Heart right ventricle (tissue), 16 donors: ENCODE measurements around the gene ITGAE. TPM values are rescaled to one million over a fixed set of nuclear protein-coding genes. Genes with fewer than 3 reads are reported as not detected.
A peak's percentile ranks its signal among the peaks of the same experiment; 100 is the strongest.

Source experiments
- ATAC-seq, 8 donors: fragments of 200-7000 bp; cut with Tn5 transposase; one replicate each; pipeline ENCODE4 v1.9.1; 2020; ENCODE audit warnings: mild to moderate bottlenecking in 8 of 8, moderate library complexity in 8 of 8, moderate number of reproducible peaks in 1 of 8
- DNase-seq, 2 donors: peaks; one replicate each; pipeline ENCODE4 v3.0.0-alpha.2; 2020
- H3K27ac ChIP-seq, 10 donors: fragments of 200-600 bp; sonication (generic) in 2 of 10; one replicate each; pipeline versions ENCODE4 v1.5.0 to v1.8.0; 2020 to 2022; ENCODE audit warnings: mild to moderate bottlenecking in 3 of 10
- H3K27me3 ChIP-seq, 7 donors: fragments of 200-600 bp; one replicate each; pipeline ENCODE4 v1.8.0; 2021 to 2022; ENCODE audit warnings: mild to moderate bottlenecking in 2 of 7
- H3K36me3 ChIP-seq, 9 donors: fragments of 200-600 bp; sonication (generic) in 1 of 9; one replicate each; pipeline versions ENCODE4 v1.5.0 to v1.8.0; 2020 to 2022; ENCODE audit warnings: mild to moderate bottlenecking in 2 of 9
- H3K4me1 ChIP-seq, 9 donors: fragments of 200-600 bp; sonication (generic) in 1 of 9; one replicate each; pipeline versions ENCODE4 v1.5.0 to v1.8.0; 2020 to 2022; ENCODE audit warnings: mild to moderate bottlenecking in 4 of 9
- H3K4me3 ChIP-seq, 10 donors: fragments of 200-600 bp; sonication (generic) in 2 of 10; one replicate each; pipeline versions ENCODE4 v1.5.0 to v1.8.0; 2020 to 2022; ENCODE audit warnings: mild to moderate bottlenecking in 7 of 10, moderate library complexity in 2 of 10
- H3K9me3 ChIP-seq, 11 donors: fragments of 200-600 bp in 10 of 11; sonication (generic) in 2 of 11; one replicate each; pipeline versions ENCODE4 v1.5.0 to v1.8.0; 2013 to 2022; ENCODE audit warnings: mild to moderate bottlenecking in 2 of 11, control low read depth in 1 of 11, moderate library complexity in 1 of 11
- CTCF ChIP-seq, 9 donors: fragments of 200-600 bp; sonication (generic) in 2 of 9; IDR thresholded peaks; one replicate each; pipeline versions ENCODE4 v1.5.0 to v1.8.0; 2021 to 2022; ENCODE audit warnings: antibody characterized with exemption in 9 of 9, mild to moderate bottlenecking in 5 of 9, moderate library complexity in 1 of 9
- WGBS, 2 donors: extraction: QIAGEN DNeasy Blood & Tissue Kit; methylation state at CpG; one replicate each; pipeline ENCODE4 v1.1.7; 2013; ENCODE audit warnings: inconsistent platforms in 1 of 2; 5-methylcytosine and 5-hydroxymethylcytosine counted together
- intact Hi-C, 10 donors: fragments of 100-400 bp; cut with DNase I; formaldehyde crosslinking; loops; one replicate each; pipeline versions ENCODE4 v1.11.1 to v1.14.2; 2022
- polyA plus RNA-seq, 2 donors: library from polyadenylated mRNA; stranded (reverse); fragments of 200-250 nt; gene quantifications; one replicate each; pipeline ENCODE4 v1.2.3, GENCODE V29; 2013
- total RNA-seq, 10 donors: library from RNA; stranded (reverse); fragmentation: NEBNext Ultra II Directional in 3 of 10; extraction: Animal tissue kit (Norgen Biotek cat#: 25700) in 3 of 10; gene quantifications; one replicate each; pipeline versions ENCODE4 v1.2.1 to v1.2.4, GENCODE V29; 2021 to 2023
- donor health status: Arrhythmogenic right ventricular cardiomyopathy.
- donor health status: ischemic (EF 13 %, LVEDD 7.1; RV severe dilation, severe dysfunction).
- donor health status: healthy with polysubstance abuse.
- donor health status: DM: no; HTN: yes; CAD: no.
- donor health status: DM: no; HTN: no; CAD: no.
- donor health status: ischemic (EF 25% LVEDD 6.9; RV normal size, moderate dysfunction).
- donor health status: ischemic (EF 25% LVEDD 5.7; RV mildly dilated, moderate dysfunction).
- donor health status: healthy.
- donor health status: DM: yes; HTN: yes; CAD: no.
- donor health status: Ischemic cardiomyopathy.
- donor health status: ischemic (EF 35%, LVEDD 5.7; RV mildly dilated, moderate dysfunction).
- donor health status: nonischemic (EF 11% LVEDD 7.7; RV severe dilation, severe dysfunction).
- donor health status: DM: yes; HTN: yes; CAD: no.
- donor health status: PGD.
- donor health status: ischemic (EF 29% LVEDD 5.4; RV normal size, mild dysfunction).
- donor health status: nonischemic (EF 23%, LVEDD 6.1; RV moderate dilation, normal function).

The ITGAE gene
- total and polyA plus RNA-seq, 12 donors = 14.0 to 35.4 (median 16.8) TPM

- 6 to 7% methylated on average over 17 of the region's 17 CpGs for WGBS, 2 donors
- intact Hi-C loops = loop anchor here in 1 of 10 donors (2.0 kb wide), 1 partner anchor 28 kb away; the partner anchor contains the start of gene HASPIN
- H3K4me1 ChIP-seq = peaks cover 0 to 26% (median 18%) of the 10 kb centered on the region in 9 donors
- H3K36me3 ChIP-seq = peaks cover 0 to 4% (median 0%) of the 10 kb centered on the region in 9 donors
- ATAC-seq (peak; percentile 74 to 91 (median 86)), DNase-seq (peak; percentile 48 to 61)
- H3K27ac ChIP-seq = peak overlapping the region in 9 of 10 donors; percentile 39 to 90 (median 80)
- H3K9me3 ChIP-seq = peaks cover 0 to 10% (median 0%) of the 10 kb centered on the region in 11 donors
- no peak for TF ChIP-seq CTCF (IDR thresholded peaks at IDR 0.05)
- peaks cover 0 to 44% (median 29%) of the 10 kb centered on the region in 7 donors for H3K27me3 ChIP-seq
- peak overlapping the region; percentile 32 to 62 (median 54) for H3K4me3 ChIP-seq
These were observed 105.8 kb downstream of the ITGAE start for GRCh38 chr17:3695129-3695722.

- Histone ChIP-seq H3K27ac (no peak overlapping the region), H3K9me3 (peaks cover 0 to 10% (median 0%) of the 10 kb centered on the region in 11 donors), H3K4me1 (peaks cover 0 to 26% (median 18%) of the 10 kb centered on the region in 9 donors), H3K36me3 (peaks cover 0 to 8% (median 0%) of the 10 kb centered on the region in 9 donors), H3K4me3 (no peak overlapping the region), H3K27me3 (peaks cover 0 to 46% (median 30%) of the 10 kb centered on the region in 7 donors)
- intact Hi-C loops = loop anchor here in 1 of 10 donors (2.0 kb wide), 1 partner anchor 29 kb away; the partner anchor contains the start of gene HASPIN
- TF ChIP-seq CTCF (IDR thresholded peaks at IDR 0.05) = no peak
- no peak for ATAC-seq
- no peak for DNase-seq
- 77% methylated on average over 9 of the region's 9 CpGs for WGBS, 2 donors
These were observed 107.2 kb downstream of the ITGAE start for GRCh38 chr17:3693829-3694231.

GRCh38 chr17:3693141-3693540 is 107.8 kb downstream of the ITGAE start:
- Histone ChIP-seq H3K36me3 (peaks cover 0 to 8% (median 0%) of the 10 kb centered on the region in 9 donors), H3K27ac (no peak overlapping the region), H3K9me3 (peaks cover 0 to 6% (median 0%) of the 10 kb centered on the region in 11 donors), H3K4me1 (peaks cover 0 to 26% (median 18%) of the 10 kb centered on the region in 9 donors), H3K27me3 (peaks cover 0 to 49% (median 30%) of the 10 kb centered on the region in 7 donors), H3K4me3 (no peak overlapping the region)
- TF ChIP-seq CTCF (IDR thresholded peaks at IDR 0.05) = no peak
- WGBS, 2 donors = 55 to 61% methylated on average over 4 of the region's 4 CpGs
- intact Hi-C loops = no loop called here
- ATAC-seq (no peak), DNase-seq (no peak)

- peaks cover 0 to 26% (median 18%) of the 10 kb centered on the region in 9 donors for H3K4me1 ChIP-seq
- peaks cover 0 to 47% (median 30%) of the 10 kb centered on the region in 7 donors for H3K27me3 ChIP-seq
- peak in 1 of 9 donors; percentile 18 for TF ChIP-seq CTCF (IDR thresholded peaks at IDR 0.05)
- intact Hi-C loops = no loop called here
- 82 to 86% methylated on average over 9 of the region's 9 CpGs for WGBS, 2 donors
- H3K9me3 ChIP-seq = no peaks in the 10 kb centered on the region
- no peak overlapping the region for H3K27ac ChIP-seq
- no peak for DNase-seq
- peaks cover 0 to 8% (median 0%) of the 10 kb centered on the region in 9 donors for H3K36me3 ChIP-seq
- H3K4me3 ChIP-seq = no peak overlapping the region
- ATAC-seq = no peak
These were observed 108.6 kb downstream of the ITGAE start for GRCh38 chr17:3692346-3692745.
